Peyer's patch (tissue), 4 donors: ENCODE data around the gene KRT14.

Experiments
- POLR2A ChIP-seq, 2 donors: fragments of 450-650 bp; IDR thresholded peaks; one replicate each; pipeline ENCODE4 v1.5.1; 2017; ENCODE audit warnings: antibody characterized with exemption in 2 of 2, mild to moderate bottlenecking in 2 of 2, moderate library complexity in 2 of 2
- TF ChIP-seq, protein P1 (sequence below), 6 experiments: fragments of 450-650 bp in 4 of 6; fragments of 200-600 bp in 2 of 6; sonication (generic) in 1 of 6; IDR thresholded peaks; one replicate each; pipeline ENCODE4 v1.5.1; 2017 to 2019; ENCODE audit warnings: antibody characterized with exemption in 6 of 6, mild to moderate bottlenecking in 3 of 6, moderate library complexity in 1 of 6

GRCh38 chr17:41535764-41536481 is 50.8 kb downstream of the KRT14 start:
- TF ChIP-seq, protein P1, sequence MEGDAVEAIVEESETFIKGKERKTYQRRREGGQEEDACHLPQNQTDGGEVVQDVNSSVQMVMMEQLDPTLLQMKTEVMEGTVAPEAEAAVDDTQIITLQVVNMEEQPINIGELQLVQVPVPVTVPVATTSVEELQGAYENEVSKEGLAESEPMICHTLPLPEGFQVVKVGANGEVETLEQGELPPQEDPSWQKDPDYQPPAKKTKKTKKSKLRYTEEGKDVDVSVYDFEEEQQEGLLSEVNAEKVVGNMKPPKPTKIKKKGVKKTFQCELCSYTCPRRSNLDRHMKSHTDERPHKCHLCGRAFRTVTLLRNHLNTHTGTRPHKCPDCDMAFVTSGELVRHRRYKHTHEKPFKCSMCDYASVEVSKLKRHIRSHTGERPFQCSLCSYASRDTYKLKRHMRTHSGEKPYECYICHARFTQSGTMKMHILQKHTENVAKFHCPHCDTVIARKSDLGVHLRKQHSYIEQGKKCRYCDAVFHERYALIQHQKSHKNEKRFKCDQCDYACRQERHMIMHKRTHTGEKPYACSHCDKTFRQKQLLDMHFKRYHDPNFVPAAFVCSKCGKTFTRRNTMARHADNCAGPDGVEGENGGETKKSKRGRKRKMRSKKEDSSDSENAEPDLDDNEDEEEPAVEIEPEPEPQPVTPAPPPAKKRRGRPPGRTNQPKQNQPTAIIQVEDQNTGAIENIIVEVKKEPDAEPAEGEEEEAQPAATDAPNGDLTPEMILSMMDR (IDR thresholded peaks at IDR 0.05), result no peak
- no peak for TF ChIP-seq POLR2A (IDR thresholded peaks at IDR 0.05)
